Stimulated activated CD8-positive, alpha-beta memory T cell treated with anti-CD3 and anti-CD28 coated beads, Interleukin-15, amount 100 ng/mL, for 24 hours (primary cell): ENCODE measurements around the gene ERG28.
"Not testable (repeated sequence)": the region's sequence is repeated elsewhere in the genome, so short reads cannot be mapped to it uniquely, and the experiment has no call there.

Source experiments
- DNase-seq: peaks from one replicate; pipeline ENCODE4 v3.0.0-alpha.2; 2020; ENCODE audit warnings: low read depth

ERG28 gene

DNA sequence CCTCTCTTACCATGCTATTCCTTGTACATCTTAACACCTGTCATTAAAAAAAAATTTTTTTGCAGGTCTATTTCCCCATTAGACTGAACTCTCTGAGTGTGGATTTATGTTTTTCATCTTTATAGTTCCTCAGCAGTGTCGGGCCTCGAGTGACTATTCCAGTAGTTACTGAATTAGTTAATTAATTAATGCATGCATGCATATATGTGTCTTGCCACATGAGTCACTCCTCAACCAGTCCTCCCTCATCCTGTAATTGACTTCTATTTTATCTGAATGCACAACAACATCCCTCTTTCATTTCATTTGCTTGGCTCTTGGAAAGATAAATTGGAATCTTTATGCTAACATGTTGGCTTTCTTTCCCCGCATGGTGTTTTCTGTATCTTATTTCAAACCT, 35.6 kb downstream of the ERG28 start:
- no peak for DNase-seq

DNA sequence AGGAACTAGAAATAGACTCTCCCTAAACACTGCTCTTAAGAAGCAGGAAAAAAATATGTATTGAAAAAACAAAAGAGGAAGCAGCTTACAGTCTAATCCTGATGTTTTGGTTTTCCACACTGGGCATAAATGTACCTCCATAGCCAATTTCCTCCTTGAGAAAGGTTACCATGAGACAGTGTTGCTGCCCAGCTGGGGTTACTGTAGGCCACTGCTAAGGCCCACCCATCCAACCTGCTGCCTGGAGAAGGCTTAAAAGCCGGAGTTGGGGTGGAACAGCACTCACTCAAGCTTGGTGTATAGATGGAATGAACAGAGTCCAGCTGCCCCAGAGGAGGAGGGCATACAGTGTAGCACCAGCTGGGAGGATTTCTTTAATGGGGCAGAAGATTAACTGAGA, 41.1 kb downstream of the ERG28 start:
- DNase-seq = no peak

DNA sequence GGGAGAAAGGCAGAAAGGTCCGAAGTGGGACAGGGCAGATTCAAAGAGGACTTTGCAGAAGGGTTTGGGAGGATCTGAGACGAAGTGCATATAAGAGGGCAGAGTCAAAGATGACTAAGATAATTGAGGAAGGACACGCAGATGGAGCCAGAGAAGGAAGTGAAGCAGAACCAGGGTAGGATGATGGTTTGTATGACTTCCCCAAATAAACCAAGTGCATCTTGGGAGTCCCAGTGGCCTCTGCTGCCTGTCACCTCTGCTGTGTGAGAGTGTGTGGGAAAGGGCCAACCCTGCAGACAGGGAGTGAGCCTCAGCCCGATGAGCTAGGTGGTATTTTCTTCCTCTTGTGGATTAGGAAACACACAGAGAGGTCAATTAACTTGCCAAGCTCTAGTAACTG, 45.5 kb downstream of the ERG28 start:
- DNase-seq = no peak

DNA sequence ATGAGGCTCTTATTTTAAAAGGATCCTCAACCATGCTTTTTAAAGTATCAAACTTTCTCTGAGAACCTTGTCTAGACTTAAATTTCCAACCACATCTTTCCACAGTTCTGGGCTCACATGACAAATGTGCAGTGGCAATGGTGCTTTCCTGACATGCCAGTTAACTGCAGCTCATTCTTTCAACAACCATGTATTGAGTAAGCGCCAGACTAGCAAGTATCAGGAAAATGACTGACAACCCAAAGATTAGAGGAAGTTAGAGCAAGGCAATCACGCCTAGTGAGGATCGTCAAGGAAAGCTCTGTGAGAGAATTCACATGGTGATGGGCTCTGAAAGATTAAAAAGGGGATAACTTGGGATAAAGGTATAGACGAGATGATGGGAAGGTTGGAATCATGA, 46.5 kb downstream of the ERG28 start:
- no peak for DNase-seq

DNA sequence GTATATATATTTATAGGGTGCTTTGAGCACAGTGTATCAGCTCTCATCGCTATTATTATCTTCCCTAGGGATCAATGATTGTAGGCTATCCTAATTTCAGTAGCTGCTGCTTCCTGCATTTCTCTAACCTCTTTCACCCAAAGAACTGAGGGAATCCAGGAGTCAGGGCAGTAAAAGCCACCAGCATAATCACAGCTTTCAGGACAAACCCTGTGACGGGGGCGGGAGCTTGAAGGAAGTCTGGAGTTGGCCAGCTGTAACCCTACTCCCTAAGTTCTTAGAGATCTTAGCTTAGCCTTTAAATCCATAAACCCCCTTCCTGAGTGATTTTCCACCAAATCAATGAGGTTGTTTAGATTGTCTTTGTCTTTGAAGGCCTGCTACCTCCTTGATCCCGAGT, 48.5 kb downstream of the ERG28 start:
- DNase-seq = no peak

DNA sequence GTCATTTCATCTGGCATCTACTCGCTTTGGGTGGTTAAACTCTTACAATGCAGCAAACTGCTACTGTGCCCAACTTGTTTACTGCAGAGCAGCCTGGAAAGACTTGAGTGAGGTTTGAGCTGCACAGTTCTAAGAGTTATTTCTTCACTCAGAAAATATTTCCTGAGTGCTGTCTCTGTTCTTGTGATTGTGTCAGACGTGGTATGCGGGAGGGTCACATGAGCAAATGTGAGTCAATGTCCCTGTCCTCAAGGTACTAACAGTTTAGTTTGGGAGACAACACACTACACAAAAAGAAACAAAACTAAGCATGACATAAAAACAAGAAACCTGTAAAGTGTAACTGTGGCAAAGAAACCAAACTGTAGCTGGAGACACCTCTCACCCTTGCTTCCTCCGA, 49.8 kb downstream of the ERG28 start:
- DNase-seq = no peak

DNA sequence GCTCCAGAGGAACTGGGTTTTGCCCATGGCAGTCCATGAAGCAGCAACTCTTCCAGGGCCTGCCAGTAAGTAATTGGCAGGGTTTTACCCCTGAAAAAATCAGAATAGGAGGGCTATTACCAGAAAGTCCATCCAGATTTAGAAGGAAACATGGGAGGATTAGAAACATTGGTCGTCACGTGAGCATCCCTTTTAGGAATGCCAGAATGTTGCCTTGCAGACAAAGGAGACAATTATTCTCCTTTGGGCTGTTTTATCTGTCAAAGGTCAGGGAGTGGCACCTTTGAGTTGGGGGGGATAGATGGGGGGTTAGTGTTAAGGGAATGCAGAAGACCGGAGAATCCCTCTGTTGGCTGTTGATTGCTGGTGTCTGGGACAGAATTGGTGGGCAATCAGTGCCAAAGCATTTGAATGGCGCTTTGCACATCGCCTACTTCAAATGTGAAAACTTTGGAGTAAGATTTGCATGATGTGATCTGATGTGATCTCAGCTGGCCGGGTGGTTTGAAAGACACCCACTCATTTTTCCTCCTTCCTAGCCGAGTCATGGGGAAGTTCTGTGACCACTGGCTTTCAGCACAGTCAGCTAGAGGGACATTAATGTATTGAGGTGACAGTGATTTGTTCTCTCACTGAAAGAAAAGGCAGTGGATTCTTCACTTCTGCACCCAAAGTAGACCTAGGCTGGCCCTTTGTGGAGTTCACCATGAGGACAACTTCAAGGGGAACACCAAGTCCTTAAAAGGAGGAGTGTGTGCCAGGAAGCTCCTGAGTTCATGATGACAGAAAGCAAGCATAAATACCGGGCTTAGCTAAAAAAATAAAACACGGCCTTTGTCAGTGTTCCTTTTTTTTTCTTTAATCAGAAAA, 50.8 kb downstream of the ERG28 start:
- no peak for DNase-seq

DNA sequence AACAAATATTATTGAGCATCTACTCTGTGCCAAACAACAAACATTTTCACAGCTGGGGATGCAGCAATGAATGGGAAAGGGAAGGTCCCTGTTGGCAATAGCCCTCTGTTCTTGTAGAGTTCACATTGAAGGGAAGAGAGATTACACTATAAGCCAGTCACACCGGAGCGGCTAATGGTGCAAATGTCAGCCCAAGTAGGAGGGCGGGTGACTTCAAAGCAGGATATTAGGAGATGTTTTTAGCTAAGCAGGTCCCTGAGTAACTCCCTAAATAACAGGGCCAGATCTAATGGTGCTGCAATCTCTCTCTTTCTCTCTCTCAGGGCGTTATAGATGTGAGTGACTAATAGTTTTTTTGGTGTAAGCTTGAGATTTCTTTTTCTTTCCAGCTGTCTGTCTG, 51.6 kb downstream of the ERG28 start:
- no peak for DNase-seq

DNA sequence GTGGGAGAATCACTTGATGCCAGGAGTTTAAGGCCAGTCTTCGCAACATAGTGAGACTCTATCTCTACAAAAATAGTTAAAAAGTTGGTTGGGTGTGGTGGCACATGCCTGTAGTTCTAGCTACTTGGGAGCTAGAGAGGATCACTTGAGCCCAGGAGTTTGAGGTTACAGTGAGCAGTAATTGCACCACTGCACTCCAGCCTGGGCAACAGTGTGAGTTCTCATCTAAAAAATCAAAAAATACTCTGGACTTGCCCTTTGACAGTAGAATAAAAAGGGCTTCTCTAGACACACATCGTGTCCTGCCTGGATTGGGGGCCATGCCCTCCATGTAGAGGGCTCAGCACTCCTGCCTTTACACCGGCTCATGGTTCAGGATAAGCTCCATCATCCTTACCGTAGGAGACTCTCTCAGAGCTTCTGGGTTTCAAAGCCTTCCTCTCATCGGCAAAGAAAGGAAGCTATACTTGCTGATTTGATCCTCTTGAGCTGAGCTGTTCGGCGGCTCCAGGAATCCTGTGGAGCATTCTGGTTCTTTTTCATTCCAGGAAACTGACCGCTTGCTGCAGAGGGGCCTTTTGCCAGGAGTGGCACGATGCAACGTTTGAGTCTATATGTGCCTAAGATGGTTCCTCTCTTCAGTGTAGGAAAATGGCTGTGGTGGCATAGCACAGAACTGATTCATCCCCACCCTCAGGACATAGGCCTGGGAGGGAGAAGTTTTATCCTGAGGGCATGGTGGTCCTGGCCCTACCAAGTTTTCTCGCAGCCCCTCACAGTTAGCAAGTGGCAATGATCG, 52.6 kb downstream of the ERG28 start:
- DNase-seq = no peak

DNA sequence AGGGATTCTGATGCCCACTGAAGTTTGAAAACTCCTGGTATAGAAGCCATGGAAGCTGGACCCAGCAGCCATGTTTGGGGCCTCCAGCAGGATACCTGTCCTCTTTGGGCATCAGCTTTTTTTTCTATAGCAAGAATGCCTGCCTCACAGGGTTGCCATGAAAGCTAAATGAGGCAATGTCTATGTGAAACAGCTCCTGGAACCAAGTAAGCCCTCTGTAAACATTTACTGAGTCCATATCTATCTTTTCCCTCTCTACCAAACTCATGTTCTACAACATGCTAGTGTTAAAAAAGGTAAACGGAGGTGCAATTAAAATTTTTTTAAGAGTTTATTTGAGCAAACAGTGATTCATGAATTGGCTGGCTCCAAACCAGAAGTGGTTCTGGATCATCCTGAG, 53.6 kb downstream of the ERG28 start:
- DNase-seq = no peak

DNA sequence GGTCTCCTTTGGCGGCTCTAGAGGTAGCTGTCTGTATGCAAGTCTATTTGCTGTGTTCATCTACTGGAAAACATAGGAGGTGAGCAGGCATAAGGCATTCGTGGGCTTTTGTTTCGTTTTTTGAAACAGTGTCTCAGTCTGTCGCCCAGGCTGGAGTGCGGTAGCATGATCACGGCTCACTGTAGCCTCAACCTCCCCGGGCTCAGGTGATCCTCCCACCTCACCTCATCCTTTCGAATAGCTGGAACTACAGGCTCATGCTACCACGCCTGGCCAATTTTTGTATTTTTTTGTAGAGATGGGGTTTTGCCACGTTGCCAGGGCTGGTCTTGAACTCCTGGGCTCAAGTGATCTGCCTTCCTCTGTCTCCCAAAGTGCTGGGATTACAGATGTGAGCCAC, 54.8 kb downstream of the ERG28 start:
- DNase-seq = no peak

DNA sequence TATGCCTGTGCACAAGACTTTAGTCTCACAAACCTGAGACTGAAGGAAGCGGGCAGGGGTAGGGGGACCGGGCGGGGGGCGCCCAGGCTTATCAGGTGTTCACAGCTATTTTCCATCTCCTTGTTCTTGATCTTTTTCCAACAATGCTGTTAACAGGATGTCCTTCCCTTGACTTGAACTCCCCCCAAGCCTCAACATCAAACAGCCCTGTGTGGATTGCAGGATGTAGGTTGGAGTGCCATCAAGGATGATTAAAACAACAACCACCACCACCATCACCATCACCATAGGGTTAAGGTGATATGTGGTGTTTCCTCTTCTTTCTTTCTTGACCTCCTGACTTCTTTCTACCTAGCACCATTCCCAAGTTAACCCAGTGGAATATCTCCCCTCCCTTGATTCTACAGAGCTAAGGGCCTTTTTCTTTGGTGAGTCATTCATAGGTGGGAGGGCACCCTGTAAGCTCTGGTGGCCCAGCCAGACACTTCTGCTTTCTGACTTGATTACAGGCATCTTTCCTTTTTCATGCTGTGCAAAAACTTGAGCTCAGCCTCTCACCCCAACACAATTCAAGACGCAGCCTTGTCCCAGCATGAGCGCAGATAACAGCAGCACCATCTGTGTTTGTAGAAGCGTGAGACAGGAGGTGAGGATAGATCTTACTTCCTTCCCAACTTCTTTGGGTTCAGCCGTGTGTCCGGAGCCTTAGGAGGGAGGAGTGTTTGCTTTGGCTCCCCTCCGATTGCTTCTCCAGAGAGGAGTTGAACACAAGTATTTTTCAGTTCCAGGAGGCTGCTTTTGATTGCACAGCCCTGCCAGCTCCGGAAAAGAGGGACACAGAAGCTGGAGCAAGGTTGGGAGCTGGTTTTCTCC, 55.5 kb downstream of the ERG28 start:
- no peak for DNase-seq

DNA sequence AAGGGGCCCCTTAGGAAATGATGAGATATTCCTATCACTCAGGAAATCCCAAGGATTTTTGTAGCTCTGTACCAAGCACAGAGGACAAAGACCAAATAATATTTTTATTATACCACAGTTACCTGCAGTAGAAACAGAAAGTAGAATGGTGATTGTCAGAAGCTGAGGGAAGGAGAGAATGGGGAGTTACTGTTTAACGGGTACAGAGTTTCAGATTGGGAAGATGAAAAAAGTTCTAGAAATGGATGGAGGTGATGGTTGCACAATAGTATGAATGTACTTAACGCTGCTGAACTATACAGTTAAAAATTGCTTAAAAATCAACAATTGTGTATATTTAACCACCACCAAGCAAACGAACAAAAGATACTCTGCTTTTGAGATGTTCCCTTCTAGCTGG, 58.2 kb downstream of the ERG28 start:
- no peak for DNase-seq

DNA sequence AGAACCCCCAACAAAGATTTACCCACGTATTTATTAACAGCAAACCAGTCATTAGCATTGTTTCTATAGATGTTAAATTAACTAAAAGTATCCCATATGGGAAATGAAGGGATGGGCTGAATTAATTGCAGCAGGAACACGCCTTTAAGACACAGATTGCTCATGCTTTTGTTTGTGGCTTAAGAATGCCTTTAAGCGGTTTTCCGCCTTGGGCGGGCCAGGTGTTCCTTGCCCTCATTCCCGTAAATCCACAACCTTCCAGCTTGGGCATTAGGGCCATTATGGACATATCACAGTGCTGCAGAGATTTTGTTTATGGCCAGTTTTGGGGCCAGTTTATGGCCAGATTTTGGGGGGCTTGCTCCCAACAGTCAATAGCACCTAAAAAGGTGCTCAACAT, 59.6 kb downstream of the ERG28 start:
- not testable (repeated sequence) for DNase-seq

DNA sequence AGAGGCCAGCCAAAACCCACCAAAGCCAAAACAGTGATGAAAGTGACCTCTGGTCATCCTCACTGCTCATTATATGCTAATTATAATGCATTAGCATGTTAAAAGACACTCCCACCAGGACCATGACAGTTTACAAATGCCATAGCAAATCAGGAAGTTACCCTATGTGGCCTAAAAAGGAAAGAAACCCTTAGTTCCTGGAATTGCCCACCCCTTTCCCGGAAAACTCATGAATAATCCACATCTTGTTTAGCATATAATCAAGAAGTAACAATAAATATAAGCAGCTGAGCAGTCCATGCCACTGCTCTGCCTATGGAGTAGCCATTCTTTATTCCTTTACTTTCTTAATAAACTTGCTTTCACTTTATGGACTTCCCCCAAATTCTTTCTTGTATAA, 60.6 kb downstream of the ERG28 start:
- not testable (repeated sequence) for DNase-seq
